DMS114 treated with DMSO at 0.1 percent for 48 hours (cell line): ENCODE measurements around the gene MGLL.

Experiments
- DNase-seq: peaks from one replicate; lab custom pipeline; 2025; ENCODE audit not compliant: unreplicated experiment; lab: John Stamatoyannopoulos, UW

The MGLL gene

DNA sequence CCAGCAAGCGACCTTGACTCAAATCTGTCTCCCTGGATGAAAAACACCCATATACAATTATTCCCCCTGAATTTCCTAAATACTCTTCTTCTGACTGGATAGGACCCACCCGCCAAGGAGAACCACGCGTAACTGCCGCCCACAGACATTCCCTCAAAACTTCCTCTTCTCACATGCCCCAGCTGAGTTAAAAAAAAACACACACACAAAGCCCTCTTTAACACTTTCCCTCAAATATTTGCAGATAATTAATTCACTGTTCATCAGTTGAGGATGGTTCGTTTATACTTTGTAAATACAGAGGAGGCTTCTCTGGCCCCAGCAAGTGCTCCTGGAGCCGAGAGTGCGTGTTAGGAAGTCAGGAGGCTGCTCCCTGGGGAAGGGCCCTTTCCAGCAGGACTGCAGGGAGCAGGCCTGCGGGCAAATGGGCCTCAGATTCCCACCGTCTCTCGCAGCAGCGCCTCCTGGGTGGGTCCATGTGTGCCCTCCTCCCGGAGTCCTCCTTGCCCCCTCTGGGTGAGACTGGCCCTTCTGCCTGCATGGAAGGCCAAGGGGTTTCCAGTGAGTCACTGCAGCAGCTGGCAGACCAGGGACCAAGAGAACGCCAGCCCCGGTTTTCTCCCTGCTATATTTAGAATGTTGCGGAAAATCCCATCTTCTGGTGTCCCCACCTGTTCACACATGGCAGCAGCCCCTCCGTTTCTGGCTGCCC, 46.8 kb downstream of the MGLL start:
- no peak for DNase-seq

DNA sequence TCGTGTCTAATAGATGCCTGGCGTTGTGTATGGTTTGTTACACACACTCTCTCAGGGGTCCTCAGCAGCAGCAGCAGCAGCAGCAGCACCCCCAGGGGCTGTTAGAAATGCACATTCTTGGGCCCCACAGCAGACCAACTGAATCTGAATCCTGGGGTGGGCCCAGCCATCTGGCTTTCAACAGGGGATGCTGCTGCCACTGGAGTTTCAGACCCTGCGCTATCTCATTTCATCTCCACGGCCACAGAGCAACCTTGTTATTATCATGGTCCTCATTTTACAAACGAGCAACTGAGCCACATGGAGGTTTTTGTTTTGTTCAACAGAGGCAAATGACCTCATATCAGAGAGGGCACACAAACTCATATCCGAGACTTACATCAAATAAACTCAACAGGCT, 47.7 kb downstream of the MGLL start:
- DNase-seq = no peak

DNA sequence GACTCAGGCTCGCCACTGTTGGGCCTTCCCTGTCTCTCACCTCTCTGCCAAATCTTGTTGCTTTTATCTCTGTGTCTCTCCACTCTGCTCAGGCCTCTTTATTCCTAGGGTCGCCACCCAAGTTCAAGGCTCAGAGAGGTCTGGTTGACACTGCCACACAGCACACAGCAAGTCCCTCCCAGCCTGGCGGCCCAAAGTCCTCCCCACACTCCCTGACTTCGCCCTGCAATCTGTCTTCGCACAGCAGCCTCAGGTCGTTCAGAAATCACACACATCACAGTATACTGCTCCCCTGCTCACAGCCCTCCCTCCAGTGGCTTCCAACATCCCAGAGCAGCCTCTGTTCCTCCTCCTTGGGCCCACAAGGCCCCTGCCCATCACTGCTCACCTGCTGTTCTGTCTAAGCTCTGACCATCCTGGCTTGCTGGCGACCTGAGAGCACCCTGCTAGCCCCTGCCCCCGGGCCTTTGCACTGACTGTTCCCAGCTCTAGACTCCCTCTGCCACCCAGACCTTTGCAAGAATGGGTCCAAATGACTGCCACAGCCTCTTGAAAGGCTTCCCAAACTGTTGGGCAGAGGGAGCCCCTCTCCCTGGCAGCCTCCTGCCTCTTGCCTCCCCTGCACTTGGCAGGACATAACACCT, 48.4 kb downstream of the MGLL start:
- DNase-seq = no peak

DNA sequence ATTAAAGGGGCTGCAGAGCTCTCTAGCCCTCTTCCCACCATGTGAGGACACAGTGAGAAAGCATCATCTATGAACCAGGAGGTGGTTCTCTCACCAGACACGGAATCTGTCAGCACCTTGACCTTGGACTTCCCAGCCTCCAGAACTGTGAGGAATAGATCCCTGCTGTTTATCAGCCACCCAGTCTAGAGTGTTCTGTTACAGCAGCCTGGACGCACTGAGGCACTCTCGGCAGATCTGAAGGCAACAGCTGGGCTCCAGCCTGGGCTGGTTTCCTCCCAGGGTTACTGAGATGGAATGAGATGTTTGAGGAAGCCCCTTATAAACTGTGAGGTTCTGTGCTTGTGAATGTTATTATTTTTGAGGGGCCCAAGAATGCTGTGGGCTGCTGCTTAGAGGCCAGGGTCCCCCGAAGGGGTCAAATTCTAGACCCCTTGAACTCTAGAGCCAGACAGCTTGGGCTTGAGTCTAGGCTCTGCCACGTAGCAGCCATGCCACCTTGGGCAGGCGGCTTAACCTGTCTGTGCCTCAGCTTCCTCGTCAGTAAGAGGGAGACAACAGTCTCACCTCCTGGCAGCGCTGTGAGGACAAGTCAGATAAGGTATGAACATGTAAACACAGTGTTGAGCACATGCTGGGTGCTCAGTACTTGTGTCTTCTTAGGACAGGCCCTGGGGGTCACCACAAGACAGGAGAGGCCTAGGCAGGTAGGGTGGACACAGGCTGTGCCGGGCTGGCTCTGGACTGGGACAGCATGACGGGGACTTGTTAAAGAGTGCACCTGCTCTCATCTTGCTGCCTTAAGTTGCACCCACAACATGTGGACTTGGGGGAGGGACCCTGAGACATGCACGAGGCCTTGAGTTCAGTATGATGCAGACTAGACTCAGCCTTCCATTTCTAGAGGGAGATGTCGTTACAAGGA, 49.2 kb downstream of the MGLL start:
- DNase-seq = no peak

GRCh38 chr3:127772273-127772672, 50.0 kb downstream of the MGLL start:
- DNase-seq = no peak

DNA sequence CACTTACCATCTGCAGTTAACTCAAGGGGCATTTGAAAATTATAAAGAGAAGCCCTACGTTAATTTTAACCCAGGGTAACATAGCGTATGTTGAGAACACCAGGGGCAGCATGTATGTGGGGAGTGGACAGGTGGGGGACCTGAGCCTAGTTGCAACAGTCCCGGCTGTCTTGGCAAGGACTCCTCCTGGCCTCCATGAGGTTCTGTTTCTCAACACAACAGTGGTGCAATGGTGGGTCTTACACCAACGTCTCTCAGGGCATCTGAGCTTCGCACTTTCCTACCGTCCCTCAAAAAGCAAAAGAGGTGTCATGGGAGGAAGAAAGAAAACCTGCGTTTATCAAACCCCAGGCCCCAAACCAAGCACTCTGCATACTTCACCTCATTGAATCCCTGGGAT, 50.6 kb downstream of the MGLL start:
- no peak for DNase-seq

- no peak for DNase-seq
These were observed 51.5 kb downstream of the MGLL start for GRCh38 chr3:127770671-127771355.

- DNase-seq = no peak
These were observed 52.8 kb downstream of the MGLL start for GRCh38 chr3:127769284-127770081.

GRCh38 chr3:127768346-127769008, 53.8 kb downstream of the MGLL start:
- no peak for DNase-seq

DNA sequence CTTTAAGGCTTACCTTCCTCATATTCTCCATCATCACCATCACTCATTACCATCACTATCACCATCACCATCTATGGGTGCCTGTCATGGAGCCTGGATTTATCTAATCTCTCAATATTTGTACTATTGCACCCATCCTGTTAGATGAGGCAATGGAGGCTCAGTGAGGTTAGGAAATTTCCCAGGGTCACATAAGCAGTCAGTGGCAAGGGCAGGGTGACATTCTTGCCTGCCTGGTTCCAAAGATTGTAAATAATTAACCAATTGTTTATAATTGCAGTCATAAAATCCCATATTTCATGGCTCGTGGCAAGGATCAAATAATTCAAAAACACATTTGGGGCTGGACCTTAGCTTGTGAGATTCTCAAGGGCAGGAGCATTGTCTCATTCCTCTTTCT, 55.2 kb downstream of the MGLL start:
- DNase-seq = no peak

- DNase-seq = no peak
These were observed 56.6 kb downstream of the MGLL start for GRCh38 chr3:127765735-127766134.

DNA sequence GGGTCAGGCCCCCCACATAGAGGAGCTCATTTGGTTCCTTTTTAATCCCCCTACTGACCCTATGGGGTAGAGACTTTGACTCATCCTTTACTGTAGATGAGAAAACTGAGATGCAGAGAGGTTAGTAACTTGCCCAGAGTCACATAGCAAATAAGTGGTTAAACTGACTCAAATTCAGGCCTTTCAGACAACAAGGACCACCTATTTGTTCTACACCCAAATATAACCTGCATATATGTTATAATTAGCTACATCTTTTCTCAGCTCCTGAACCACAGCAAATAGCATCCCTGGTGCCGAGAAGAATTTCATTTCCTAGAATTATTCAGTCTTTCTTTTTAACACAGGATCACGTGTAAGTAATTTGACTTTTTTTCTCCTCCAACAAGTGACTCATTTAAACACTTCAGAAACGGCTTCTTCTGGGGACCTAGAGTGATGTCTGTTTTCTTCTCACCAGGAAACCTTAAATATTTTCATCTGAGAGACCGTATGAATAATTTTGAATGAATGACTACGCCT, 57.4 kb downstream of the MGLL start:
- no peak for DNase-seq

DNA sequence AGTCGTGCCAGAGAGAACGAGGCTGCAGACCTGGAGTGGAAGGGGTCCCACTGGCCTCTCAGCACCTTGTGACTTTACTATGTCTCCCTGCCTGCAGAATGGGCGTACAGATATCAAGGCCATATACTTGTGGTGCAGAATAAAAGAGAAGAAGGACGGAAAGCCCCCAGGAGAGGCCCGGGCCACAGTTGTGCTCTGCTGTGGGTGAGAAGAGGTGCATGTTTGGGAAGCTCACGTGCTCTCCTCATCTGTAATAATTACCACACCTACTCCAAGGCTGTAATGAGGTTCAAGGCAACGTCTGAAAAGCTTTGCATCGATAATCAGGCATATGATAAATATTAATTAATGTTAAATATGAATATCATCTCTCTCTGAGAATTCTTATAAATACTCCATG, 58.0 kb downstream of the MGLL start:
- DNase-seq = no peak

- no peak for DNase-seq
These were observed 58.5 kb downstream of the MGLL start for GRCh38 chr3:127763816-127764215.

DNA sequence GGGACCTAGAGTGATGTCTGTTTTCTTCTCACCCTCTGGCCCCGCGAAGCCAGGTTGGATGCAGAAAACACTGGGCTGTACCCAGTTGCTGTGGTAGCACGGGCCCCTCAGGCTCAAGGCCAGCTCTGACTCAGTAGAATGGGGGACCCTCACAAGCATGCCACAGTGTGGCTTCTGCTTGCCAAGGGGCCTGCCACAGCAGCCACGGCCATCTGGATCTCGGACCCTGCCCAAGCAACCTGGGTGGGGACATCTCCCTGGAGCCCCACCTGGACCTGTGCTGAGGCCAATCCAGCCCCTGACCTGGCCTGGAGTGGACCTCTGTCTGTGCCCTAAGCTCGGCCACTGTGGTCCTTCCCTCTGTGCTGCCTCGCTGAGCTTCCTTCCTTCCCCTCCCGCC, 59.0 kb downstream of the MGLL start:
- no peak for DNase-seq

GRCh38 chr3:127762787-127763105, 59.6 kb downstream of the MGLL start:
- no peak for DNase-seq

DNA sequence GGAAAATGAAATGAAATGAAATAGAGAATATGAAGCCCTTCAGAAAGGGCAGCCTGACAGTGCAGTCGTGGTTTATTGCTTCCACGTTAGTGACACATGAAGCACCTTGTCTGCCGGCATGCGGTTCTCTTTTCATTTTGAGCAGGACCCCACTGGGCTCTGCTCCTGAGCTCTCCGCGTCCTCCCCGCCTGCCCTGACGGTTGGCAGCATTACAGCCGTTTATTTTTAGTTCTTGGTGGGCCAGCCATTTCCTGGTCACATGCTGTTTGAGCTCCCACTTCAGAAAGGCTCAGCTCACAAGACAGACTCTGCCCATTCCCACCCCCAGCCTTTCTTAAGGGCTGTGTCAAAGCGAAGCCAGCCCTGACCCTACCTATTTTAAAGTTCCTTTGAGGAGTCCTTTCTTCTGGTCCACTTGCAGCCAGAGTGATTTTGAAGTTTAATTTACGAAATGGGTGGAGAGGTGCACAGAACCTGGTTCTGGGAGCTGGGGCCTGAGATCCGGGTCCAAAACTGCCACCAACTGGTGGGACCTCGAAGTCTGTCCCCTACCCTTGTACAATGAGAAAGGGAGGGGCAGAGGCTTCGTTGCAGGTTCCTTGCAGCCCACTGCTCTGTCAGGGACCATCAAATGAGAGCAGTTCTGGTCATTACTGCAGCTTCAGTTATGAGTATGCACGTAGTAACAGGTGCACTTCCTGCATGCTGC, 60.1 kb downstream of the MGLL start:
- no peak for DNase-seq

DNA sequence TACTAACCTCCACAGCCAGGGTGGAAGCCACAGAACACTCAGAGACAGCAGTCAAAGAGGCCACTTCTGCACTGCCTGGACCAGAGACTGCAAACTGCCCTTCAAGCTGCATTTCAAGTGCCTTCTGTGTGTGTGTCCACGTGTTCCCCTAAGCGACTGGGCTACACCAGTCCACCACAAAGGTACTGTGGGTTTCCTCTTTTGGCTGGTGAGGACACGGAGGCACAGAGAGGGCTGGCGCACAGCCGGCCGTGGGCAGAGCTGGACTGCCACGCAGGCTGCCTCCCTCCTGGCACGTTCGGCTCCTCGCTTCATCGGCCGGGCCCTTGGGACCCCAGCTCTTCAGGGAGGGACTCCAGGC, 60.9 kb downstream of the MGLL start:
- no peak for DNase-seq

DNA sequence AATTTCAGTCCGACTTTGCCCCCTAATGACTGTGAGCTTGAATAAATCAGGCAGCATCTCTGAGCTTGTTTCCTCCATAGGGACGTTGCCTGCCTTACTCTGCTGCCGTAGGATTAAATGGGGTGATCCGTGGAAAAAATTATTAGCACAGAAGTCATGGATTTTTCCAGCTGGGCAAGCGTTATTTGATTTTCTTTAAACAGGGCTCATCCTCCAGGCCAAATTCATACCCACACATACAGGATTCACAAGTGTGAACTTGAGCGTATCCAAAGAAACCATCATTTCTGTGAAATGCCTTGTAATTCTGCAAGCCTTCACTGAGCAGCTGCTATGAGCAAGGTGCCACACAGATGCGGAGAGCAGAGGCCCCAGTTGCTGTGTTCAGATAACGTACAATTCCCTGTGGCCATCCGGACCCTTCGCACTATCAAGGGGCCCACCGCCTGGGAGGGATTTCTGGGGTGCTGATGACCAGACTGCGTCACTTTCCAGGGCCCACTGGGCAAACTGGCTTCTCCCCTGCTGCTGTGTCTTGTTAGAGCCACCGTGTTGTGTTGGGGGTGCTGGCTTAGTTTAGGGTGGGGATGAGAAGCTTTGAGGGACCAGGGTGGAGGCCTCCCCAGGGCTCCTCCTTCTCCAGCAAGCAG, 61.4 kb downstream of the MGLL start:
- no peak for DNase-seq
